ENCODE measurements around the gene NWD2.
"Not testable (repeated sequence)": the region's sequence is repeated elsewhere in the genome, so short reads cannot be mapped to it uniquely, and the experiment has no call there.

NWD2 gene

GRCh38 chr4:37392521-37393255 lies 148.1 kb downstream of the NWD2 start:
- no peak for DNase-seq (ENCODE audit: low read depth)

- DNase-seq (ENCODE audit: low read depth): no peak
Observed at GRCh38 chr4:37393321-37393720, 148.8 kb downstream of the NWD2 start.

DNA sequence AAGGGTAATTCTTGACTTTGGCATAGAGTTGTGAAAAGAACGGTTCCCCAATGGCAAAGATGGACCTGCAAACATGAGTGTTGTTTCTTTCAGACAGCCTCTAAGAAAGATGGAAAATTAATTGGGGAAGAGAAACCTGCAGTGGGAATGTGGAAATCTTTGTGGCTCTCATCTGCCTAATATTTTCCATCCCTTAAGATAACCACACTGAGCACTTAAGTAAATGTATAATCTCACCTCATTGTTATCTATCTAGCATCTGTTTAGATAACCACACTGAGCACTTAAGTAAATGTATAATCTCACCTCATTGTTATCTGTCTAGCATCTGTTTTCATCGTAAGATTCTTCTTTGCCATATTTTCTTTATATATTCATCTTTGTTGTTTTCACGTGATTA lies 149.3 kb downstream of the NWD2 start:
- no peak for DNase-seq (ENCODE audit: low read depth)

- no peak for DNase-seq (ENCODE audit: low read depth)
Observed at GRCh38 chr4:37397505-37397904, 153.0 kb downstream of the NWD2 start.

DNA sequence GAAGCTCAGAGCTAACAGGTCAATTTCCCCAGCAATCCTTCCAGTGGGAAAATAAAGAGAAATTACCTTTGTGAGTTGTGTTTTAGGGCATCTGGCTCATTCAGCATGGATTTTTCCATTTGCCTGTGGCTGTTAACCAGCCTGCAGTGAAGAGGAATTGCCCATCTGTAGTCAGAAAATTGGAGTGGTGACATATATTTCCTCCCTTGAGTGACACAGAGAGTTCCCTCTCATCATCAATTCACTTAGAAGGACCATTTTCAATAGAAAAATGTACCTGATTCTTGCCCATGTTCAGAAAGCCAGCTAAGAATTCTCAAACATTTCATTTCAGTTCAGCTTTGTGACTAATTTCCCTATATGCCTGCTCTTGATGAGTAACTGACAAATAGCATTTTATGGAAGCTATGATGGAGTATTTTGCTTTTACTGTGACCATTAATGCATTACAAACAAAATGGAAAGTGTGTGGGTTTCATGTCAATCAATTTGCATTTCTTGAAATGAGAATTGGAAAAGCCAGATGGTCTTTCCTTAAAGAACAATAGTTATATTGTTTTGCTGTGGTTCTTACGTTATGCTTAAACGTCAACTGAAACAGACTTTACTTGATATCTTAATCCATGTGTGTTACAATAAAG lies 155.8 kb downstream of the NWD2 start:
- DNase-seq (ENCODE audit: low read depth): no peak

- not testable (repeated sequence) for DNase-seq (ENCODE audit: low read depth)
Observed at GRCh38 chr4:37407938-37408826, 163.6 kb downstream of the NWD2 start.

- not testable (repeated sequence) for DNase-seq (ENCODE audit: low read depth)
Observed at GRCh38 chr4:37413612-37414011, 169.1 kb downstream of the NWD2 start.

DNA sequence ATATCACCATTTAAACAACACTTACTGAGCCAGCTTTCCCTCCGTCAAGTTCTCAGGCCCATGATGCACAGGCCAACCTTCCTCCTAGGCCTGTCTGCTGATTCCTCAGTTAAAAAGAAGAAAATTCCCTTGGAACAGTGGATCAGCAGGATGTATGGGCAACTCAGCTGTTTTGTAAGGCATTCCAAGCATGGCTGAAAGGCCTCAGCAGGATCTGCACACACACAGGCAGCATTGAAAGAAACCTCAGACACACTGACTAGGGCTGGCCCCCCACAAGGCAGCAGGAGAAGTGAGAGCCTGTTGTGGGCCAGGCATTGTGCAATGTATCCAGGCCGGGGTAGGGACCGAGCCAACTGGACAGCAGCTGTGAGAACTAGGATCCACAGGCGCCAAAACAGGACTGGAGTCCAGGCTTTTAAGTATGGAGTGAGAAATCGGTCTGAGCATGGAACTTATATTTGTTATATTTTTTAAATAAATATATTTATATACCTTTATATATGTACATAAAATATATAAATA lies 171.4 kb downstream of the NWD2 start:
- no peak for DNase-seq (ENCODE audit: low read depth)

DNA sequence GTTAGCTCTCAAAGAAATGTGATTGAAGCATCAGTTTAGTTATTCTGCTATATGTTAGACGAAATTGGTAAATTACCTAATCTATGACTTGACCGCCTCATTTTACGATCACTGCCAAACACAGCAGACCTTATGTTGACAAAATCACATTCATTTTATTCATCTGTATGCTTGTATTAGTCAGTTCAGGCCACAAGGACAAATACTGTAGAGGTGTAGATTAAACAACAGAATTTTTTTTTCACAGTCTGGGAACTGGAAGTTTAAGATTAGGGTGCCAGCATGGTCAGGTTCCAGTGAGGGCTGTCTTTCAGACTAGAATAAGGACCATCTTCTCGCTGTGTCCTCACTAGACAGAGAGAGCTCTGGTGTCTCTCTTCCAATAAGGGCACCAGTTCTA lies 177.1 kb downstream of the NWD2 start:
- no peak for DNase-seq (ENCODE audit: low read depth)

DNA sequence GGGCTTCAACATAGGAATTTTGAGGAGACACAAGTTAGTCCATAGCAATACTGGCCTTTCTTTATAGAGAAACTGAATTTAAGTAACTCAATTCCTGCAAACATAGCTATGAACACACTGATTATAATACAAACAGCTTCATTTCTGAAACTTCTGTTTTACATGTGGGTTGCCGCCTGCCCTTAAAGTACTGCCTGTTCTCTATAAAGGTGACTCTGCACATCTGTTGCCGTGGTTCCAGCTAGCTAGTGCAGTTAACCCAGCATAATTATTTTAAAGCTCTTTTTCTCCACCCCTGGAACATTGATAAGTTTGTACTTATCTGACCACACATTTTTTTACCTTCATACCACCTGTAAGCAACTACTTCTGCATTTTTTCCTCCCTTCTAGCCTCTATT lies 177.6 kb downstream of the NWD2 start:
- no peak for DNase-seq (ENCODE audit: low read depth)

- no peak for DNase-seq (ENCODE audit: low read depth)
Observed at GRCh38 chr4:37422638-37423037, 178.1 kb downstream of the NWD2 start.

DNA sequence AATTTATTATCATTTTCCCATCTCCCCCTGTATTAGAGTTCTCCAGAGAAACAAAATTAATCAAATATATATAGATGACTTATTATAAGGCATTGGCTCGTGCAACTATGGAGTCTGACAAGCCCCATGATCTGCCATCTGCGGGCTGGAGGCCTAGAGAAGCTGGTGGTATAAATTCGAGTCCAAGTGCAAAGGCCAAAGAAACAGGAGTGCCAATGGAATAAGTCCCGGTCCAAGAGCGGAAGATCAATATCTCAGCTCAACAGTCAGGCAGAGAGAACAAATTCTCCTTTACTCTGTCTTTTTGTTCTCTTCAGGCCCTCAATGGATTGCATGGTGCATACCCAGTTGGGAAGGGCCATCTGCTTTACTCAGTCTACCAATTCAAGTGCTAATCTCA lies 178.8 kb downstream of the NWD2 start:
- no peak for DNase-seq (ENCODE audit: low read depth)

GRCh38 chr4:37424753-37425152 lies 180.2 kb downstream of the NWD2 start:
- no peak for DNase-seq (ENCODE audit: low read depth)

DNA sequence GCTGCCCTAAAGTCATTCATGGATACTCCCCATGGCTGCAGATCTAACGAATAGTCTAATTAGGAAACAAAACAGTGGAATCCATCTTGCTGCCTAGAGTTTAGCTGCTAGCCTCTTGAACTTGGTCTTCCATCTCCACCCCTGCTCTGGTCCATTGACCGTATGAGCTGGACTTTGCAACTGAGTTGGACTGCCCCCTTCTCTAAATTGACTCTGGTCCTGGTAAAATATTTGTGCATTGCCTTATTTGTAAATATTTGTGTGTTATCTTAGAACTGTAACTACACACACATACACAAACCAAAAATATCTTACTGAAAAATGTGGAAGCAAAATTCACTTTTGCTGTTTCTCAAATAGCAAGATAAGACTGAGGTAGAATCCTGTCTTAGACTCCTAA lies 181.3 kb downstream of the NWD2 start:
- no peak for DNase-seq (ENCODE audit: low read depth)

GRCh38 chr4:37427193-37427592 lies 182.7 kb downstream of the NWD2 start:
- no peak for DNase-seq (ENCODE audit: low read depth)

DNA sequence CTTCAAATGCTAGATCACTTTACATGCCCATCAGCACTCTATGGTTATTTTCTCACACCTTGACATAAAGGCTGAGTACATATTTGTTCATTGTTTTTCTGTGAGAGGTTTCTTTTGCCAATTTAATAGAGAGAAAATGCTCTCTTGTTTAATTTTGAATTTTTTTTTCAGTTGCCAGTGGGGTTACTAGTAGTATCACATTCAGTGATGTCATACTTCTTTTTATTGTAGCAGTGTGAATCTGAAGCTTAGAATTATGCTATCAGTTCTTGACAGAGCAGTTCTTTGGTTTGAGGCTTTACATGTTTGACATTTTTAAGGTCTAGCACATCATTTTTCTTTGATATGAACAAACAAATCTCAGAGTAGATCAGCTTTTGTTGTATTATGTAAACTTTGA lies 185.4 kb downstream of the NWD2 start:
- no peak for DNase-seq (ENCODE audit: low read depth)

DNA sequence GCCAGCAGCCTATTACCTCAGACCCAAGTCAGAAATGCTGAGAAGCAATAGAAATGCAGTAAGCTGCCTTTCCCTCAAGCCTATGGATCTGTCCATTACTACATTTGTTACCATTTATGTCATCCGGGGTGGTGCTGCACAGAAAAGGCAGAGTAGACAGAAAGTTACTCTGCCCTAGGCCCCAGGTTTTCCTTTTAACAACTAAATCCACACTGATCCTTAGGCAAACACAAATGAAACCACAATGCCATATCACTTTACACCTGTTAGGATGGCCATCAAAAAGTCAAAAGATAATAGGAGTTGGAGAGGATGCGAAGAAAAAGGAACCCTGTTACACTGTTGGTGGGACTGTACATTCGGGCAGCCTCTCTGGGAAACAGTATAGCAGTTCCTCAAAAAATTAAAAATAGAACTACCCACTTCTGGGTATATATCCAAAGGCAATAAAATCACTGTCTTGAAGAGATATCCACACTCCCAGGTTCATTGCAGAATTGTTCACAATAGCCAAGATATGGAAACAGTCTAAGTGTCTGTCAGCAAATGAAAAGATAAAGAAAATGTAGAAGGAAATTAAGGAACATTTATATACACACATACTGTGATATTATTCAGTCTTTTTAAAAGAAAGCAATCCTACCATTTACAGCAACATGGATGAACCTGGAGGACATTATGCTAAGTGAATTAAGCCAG lies 186.3 kb downstream of the NWD2 start:
- no peak for DNase-seq (ENCODE audit: low read depth)

GRCh38 chr4:37431417-37431743 lies 186.8 kb downstream of the NWD2 start:
- no peak for DNase-seq (ENCODE audit: low read depth)

DNA sequence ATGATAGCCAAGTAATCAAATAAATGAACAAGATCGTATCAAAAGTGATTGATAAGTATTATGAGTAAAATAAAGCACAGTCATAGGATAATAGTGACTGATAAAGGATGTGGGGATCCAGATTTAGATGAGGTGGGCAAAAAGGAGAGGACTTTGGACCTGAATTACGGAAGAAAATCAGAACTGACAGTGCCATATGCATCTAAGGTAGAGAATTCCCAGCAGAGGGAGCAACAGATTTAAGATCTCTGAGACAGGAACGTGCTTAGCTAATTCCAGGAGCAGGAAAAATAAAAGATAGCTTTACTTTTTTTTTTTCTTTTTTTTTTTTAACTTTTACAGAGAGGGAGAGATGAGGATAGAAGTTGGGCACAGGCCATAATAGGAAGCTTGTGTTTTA lies 189.9 kb downstream of the NWD2 start:
- DNase-seq (ENCODE audit: low read depth): no peak

- no peak for DNase-seq (ENCODE audit: low read depth)
Observed at GRCh38 chr4:37436546-37436945, 192.0 kb downstream of the NWD2 start.

GRCh38 chr4:37437163-37437562 lies 192.6 kb downstream of the NWD2 start:
- DNase-seq (ENCODE audit: low read depth): no peak

DNA sequence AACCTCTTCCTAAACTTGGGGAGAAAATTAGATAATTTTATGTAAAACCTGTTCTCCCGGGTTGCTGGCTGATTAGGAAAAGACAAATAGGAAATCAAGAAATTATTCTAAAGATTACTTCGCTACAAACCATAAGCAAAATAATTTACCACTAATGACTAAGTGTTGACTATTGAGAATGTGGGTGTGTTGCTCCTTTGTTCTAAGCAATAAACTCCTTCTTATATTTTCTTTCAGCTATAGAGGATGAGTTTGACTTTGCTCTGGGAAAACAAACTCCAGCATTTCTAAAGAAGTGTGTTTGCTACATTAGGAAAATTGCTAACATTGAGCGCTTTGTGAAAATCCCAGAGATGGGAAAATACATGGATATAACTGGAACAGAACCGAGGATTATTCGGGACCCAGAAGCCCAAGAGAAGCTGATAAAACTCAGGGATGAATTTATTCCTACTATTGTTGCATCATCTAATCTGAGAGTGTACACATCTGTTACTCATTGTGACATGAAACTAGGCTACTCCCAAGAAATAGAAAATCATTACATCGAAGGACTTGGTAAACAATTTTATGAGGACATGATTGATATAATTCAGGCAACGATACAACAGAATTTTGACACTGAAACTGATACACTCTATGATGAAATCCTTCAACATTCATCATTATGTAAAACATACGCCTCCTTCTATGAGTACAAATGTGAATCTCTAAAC lies 194.2 kb downstream of the NWD2 start:
- DNase-seq (ENCODE audit: low read depth): no peak

Data from stimulated activated CD8-positive, alpha-beta memory T cell treated with anti-CD3 and anti-CD28 coated beads, Interleukin-12 subunit alpha, Interleukin-12 subunit beta, amount 100 ng/mL, for 4 hours (primary cell).